Measurements from ENCODE around the gene AFF1. TPM values are rescaled to one million over a fixed set of nuclear protein-coding genes. Genes with fewer than 3 reads are reported as not detected.

AFF1 gene
- total and polyA plus RNA-seq, 2 experiments from 2014 or later, result 31.9 to 38.7 TPM

DNA sequence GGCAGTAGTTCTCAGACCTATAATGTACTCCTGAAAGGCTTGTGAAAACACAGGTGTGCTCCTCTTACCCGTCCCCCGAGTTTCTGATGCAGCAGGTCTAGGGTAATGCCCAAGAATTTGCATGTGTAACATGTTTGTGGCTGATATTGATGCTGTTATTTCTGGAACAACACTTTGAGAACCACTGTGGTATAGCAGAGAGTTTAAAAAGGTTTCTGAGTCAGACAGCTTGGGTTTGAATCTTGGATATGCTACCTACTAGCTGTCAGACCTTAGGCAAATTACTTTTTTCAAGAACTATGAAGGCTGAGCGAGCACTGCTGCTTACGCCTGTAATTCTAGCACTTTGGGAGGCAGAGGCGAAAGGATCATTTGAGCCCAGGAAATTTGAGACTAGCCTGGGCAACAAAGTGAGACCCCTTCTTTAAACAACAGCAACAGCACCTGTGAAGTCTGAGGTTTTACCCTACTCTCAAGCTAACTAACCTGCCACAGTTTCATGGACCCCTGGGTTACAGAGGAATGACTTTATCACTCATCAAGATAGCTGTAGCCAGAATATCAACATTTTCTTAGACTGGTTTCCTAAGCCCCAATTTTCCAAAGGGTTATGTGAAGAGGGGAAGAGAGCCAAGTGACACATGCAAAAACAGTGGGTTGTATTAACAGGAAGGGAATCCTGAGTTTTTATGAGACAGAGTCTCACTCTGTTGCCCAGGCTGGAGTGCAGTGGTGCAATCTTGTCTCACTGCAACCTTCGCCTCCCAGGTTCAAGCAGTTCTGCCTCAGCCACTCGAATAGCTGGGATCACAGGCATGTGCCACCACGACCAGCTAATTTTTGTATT, 5.1 kb downstream of the AFF1 start:
- peaks cover 75% of the 10 kb centered on the region for H3K79me2 ChIP-seq
- DNase-seq (ENCODE audit: low spot score), result no peak
- WGBS (ENCODE audit: low lambda C conversion rate, missing lambda C conversion rate), result 67% methylated on average over 8 of the region's 8 CpGs
- no peaks in the 10 kb centered on the region for H3K9me3 ChIP-seq (ENCODE audit: low read depth)
- H3K36me3 ChIP-seq (replicated peaks; ENCODE audit: insufficient read depth, low read depth), result no peaks in the 10 kb centered on the region
- no peaks in the 10 kb centered on the region for H3K9me2 ChIP-seq (replicated peaks; ENCODE audit: insufficient read depth)
- no peak overlapping the region for H3K4me3 ChIP-seq
- peak overlapping the region; percentile 63 for H3K27ac ChIP-seq
- peaks cover 33% of the 10 kb centered on the region for H3K4me1 ChIP-seq (ENCODE audit: insufficient read depth)
- no peaks in the 10 kb centered on the region for H4K20me1 ChIP-seq (ENCODE audit: insufficient read depth, poor library complexity, severe bottlenecking)
- no peak overlapping the region for H2AFZ ChIP-seq
- TF ChIP-seq EZH2 (IDR thresholded peaks at IDR 0.05; ENCODE audit: borderline replicate concordance) (no peak), EZH2phosphoT487 (IDR thresholded peaks at IDR 0.05; ENCODE audit: low read depth, severe bottlenecking, unreplicated experiment) (no peak)
- TF ChIP-seq, protein P1, sequence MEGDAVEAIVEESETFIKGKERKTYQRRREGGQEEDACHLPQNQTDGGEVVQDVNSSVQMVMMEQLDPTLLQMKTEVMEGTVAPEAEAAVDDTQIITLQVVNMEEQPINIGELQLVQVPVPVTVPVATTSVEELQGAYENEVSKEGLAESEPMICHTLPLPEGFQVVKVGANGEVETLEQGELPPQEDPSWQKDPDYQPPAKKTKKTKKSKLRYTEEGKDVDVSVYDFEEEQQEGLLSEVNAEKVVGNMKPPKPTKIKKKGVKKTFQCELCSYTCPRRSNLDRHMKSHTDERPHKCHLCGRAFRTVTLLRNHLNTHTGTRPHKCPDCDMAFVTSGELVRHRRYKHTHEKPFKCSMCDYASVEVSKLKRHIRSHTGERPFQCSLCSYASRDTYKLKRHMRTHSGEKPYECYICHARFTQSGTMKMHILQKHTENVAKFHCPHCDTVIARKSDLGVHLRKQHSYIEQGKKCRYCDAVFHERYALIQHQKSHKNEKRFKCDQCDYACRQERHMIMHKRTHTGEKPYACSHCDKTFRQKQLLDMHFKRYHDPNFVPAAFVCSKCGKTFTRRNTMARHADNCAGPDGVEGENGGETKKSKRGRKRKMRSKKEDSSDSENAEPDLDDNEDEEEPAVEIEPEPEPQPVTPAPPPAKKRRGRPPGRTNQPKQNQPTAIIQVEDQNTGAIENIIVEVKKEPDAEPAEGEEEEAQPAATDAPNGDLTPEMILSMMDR (IDR thresholded peaks at IDR 0.05; ENCODE audit: poor library complexity), result no peak
- no peaks in the 10 kb centered on the region for H3K27me3 ChIP-seq
- peak overlapping the region; percentile 85 for H3K4me2 ChIP-seq

GRCh38 chr4:86940920-86941460, 6.2 kb downstream of the AFF1 start:
- Histone ChIP-seq H2AFZ (no peak overlapping the region), H3K4me1 (ENCODE audit: insufficient read depth) (peaks cover 33% of the 10 kb centered on the region), H3K27ac (peak overlapping the region; percentile 63), H3K36me3 (replicated peaks; ENCODE audit: insufficient read depth, low read depth) (no peaks in the 10 kb centered on the region), H3K9me2 (replicated peaks; ENCODE audit: insufficient read depth) (no peaks in the 10 kb centered on the region), H3K27me3 (no peaks in the 10 kb centered on the region), H3K4me2 (no peak overlapping the region), H3K79me2 (peaks cover 85% of the 10 kb centered on the region), H3K9me3 (ENCODE audit: low read depth) (no peaks in the 10 kb centered on the region), H3K4me3 (no peak overlapping the region), H4K20me1 (ENCODE audit: insufficient read depth, poor library complexity, severe bottlenecking) (no peaks in the 10 kb centered on the region)
- TF ChIP-seq EZH2phosphoT487 (IDR thresholded peaks at IDR 0.05; ENCODE audit: low read depth, severe bottlenecking, unreplicated experiment) (no peak), EZH2 (IDR thresholded peaks at IDR 0.05; ENCODE audit: borderline replicate concordance) (no peak)
- TF ChIP-seq, protein P1 (IDR thresholded peaks at IDR 0.05; ENCODE audit: poor library complexity), result no peak
- WGBS (ENCODE audit: low lambda C conversion rate, missing lambda C conversion rate), result 93% methylated on average over 15 of the region's 15 CpGs
- no peak for DNase-seq (ENCODE audit: low spot score)

DNA sequence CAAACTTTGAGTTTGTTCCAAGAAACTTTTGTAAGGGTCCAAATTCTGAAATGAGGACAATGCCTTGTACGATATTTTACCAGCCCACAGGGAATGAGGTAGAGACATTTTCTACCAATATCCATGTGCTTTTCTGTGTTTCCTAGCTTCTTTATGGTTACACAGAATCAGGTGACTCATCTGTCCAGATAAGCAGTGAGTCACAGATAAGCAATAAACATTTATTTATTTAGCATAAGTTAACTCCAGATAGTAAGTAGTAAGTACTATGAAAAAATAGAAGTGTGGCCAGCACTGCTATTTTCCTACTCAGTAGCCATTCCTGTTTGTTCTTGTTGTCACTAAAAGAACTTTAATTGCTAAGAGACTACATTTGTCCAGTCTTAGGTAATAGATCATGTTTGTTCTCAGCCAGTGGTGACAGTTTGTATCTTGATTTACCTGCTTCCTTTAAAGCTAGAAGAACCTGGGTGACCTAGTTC, 7.4 kb downstream of the AFF1 start:
- peak overlapping the region; percentile 33 for H3K4me2 ChIP-seq
- DNase-seq (ENCODE audit: low spot score), result peak; percentile 62
- no peaks in the 10 kb centered on the region for H3K9me2 ChIP-seq (replicated peaks; ENCODE audit: insufficient read depth)
- H3K4me3 ChIP-seq, result no peak overlapping the region
- peaks cover 92% of the 10 kb centered on the region for H3K79me2 ChIP-seq
- 21% methylated on average over 1 of the region's 1 CpG for WGBS (ENCODE audit: low lambda C conversion rate, missing lambda C conversion rate)
- H3K36me3 ChIP-seq (replicated peaks; ENCODE audit: insufficient read depth, low read depth), result no peaks in the 10 kb centered on the region
- H4K20me1 ChIP-seq (ENCODE audit: insufficient read depth, poor library complexity, severe bottlenecking), result no peaks in the 10 kb centered on the region
- no peak overlapping the region for H2AFZ ChIP-seq
- peaks cover 33% of the 10 kb centered on the region for H3K4me1 ChIP-seq (ENCODE audit: insufficient read depth)
- H3K27ac ChIP-seq, result peak overlapping the region; percentile 79
- TF ChIP-seq EZH2phosphoT487 (IDR thresholded peaks at IDR 0.05; ENCODE audit: low read depth, severe bottlenecking, unreplicated experiment), result no peak
- TF ChIP-seq, protein P1 (IDR thresholded peaks at IDR 0.05; ENCODE audit: poor library complexity), result no peak
- no peak for TF ChIP-seq EZH2 (IDR thresholded peaks at IDR 0.05; ENCODE audit: borderline replicate concordance)
- no peaks in the 10 kb centered on the region for H3K27me3 ChIP-seq
- H3K9me3 ChIP-seq (ENCODE audit: low read depth), result no peaks in the 10 kb centered on the region
